Limb (tissue), 2 donors: ENCODE measurements around the gene PTPRR.

ENCODE experiments used
- DNase-seq, 2 donors: peaks; one replicate each; pipeline ENCODE4 v3.0.0-alpha.2; 2016; ENCODE audit errors: extremely low spot score in 2 of 2

PTPRR gene

GRCh38 chr12:70706611-70707010 is 213.9 kb downstream of the PTPRR start:
- no peak for DNase-seq

- no peak for DNase-seq
These were observed 222.2 kb downstream of the PTPRR start for GRCh38 chr12:70698345-70698744.

GRCh38 chr12:70695361-70696023 is 225.0 kb downstream of the PTPRR start:
- no peak for DNase-seq

- DNase-seq: no peak
These were observed 227.8 kb downstream of the PTPRR start for GRCh38 chr12:70692681-70693288.

- DNase-seq: no peak
These were observed 229.4 kb downstream of the PTPRR start for GRCh38 chr12:70691018-70691672.

- DNase-seq: no peak
These were observed 233.6 kb downstream of the PTPRR start for GRCh38 chr12:70686907-70687306.

GRCh38 chr12:70686299-70686698 is 234.2 kb downstream of the PTPRR start:
- no peak for DNase-seq

- DNase-seq: no peak
These were observed 236.6 kb downstream of the PTPRR start for GRCh38 chr12:70683976-70684375.

- no peak for DNase-seq
These were observed 248.8 kb downstream of the PTPRR start for GRCh38 chr12:70671698-70672097.

GRCh38 chr12:70670948-70671347 is 249.6 kb downstream of the PTPRR start:
- no peak for DNase-seq

- DNase-seq: no peak
These were observed 253.3 kb downstream of the PTPRR start for GRCh38 chr12:70667253-70667652.

- DNase-seq: no peak
These were observed 254.2 kb downstream of the PTPRR start for GRCh38 chr12:70666364-70666763.

- DNase-seq: no peak
These were observed 256.1 kb downstream of the PTPRR start for GRCh38 chr12:70664465-70664881.

GRCh38 chr12:70663838-70664237 is 256.7 kb downstream of the PTPRR start:
- no peak for DNase-seq

GRCh38 chr12:70661466-70662161 is 258.9 kb downstream of the PTPRR start:
- DNase-seq: peak in 1 of 2 donors; percentile 30

GRCh38 chr12:70660620-70661219 is 259.8 kb downstream of the PTPRR start:
- DNase-seq: no peak

GRCh38 chr12:70660002-70660604 is 260.4 kb downstream of the PTPRR start:
- DNase-seq: no peak

GRCh38 chr12:70659077-70659606 is 261.4 kb downstream of the PTPRR start:
- DNase-seq: no peak

- DNase-seq: no peak
These were observed 262.8 kb downstream of the PTPRR start for GRCh38 chr12:70657616-70658286.

GRCh38 chr12:70652451-70652850 is 268.1 kb downstream of the PTPRR start:
- DNase-seq: no peak

- DNase-seq: peak in 1 of 2 donors; percentile 27
These were observed 271.7 kb downstream of the PTPRR start for GRCh38 chr12:70648831-70649230.
